Stimulated activated CD4-positive, alpha-beta T cell treated with anti-CD3 and anti-CD28 coated beads, Interleukin-12 subunit alpha, Interleukin-12 subunit beta, amount 100 ng/mL, for 48 hours (primary cell): ENCODE results near the gene MAP3K20.
A peak's percentile ranks its signal among the peaks of the same experiment; 100 is the strongest.
"Not testable (repeated sequence)": the region's sequence is repeated elsewhere in the genome, so short reads cannot be mapped to it uniquely, and the experiment has no call there.

Experiments
- DNase-seq, 3 donors: peaks; one replicate each; pipeline ENCODE4 v3.0.0-alpha.2; 2020; ENCODE audit warnings: low read depth in 2 of 3, low spot score in 1 of 3

MAP3K20 gene

DNA sequence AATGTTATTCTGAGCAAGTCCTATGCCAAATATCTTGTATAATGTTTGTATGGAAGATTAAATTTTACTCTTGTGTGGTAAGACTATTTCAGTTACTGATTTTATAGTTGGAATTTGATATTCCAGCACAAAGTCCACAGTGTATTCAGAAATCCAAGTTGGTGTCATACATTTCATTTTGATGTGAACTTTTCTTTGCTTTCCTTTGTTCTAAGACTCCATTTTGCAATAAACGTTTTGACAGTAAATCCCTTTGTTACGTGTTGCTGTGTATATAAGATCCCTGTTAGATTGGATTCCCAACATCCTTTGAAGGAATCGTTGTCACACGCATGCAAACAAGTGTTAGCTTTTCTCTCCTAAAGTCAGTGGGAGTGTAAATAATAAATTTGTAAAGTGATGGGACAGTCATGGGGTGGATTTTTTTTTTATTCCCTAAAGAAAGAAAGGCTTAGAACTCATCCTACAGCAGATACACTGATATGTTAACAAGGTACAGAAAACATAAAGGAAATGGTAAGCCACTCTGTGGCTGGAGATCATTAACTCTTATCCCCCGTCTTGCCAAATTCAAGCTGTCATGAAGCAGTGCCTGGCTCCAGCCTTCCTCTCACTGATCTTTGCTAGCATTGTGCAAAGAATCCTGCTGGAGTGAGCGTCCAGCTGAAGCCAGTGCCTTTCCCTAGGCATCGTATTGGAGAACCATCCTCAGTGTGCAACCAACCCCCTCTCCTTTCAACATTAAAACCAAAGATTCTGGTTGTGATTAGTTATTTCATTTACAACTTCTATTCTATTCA, 151.5 kb downstream of the MAP3K20 start:
- DNase-seq, result no peak

DNA sequence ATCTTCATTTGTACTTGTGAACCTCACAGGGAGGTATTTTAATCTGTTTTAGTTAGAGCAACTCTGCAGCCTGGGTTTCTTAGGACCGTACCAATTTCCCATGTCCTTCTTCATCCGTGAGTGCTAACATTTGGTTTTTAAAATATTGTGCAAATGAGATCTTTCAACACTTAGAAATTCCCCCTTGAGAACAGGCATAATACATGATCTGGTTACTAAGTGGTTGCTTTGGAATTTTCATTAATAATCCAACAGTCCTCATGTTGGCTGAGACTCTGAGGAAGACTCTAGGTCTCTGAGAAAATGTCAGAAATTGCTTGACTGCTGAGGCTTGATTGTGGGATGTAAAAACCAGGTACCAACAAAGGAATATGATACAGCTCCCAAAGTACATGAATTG, 153.4 kb downstream of the MAP3K20 start:
- DNase-seq, result no peak

DNA sequence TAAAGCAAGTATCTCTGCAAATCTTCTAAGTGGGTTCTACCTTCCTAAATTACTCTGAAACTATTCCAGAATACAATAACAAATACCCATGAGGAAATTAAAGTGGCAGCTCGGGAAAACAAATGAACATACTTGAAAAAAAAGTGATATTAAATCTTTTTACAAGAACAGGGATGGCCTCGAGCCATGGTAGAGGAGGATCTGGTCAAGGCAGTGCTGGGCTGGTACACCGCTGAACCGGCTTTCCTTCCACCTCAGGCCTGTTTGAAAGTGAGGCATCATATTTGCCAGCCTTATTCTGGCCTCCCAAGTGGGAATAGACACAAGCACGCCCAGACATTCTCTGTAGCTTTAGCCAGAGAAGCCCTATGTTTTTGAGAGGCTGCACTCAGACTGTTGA, 154.5 kb downstream of the MAP3K20 start:
- no peak for DNase-seq

DNA sequence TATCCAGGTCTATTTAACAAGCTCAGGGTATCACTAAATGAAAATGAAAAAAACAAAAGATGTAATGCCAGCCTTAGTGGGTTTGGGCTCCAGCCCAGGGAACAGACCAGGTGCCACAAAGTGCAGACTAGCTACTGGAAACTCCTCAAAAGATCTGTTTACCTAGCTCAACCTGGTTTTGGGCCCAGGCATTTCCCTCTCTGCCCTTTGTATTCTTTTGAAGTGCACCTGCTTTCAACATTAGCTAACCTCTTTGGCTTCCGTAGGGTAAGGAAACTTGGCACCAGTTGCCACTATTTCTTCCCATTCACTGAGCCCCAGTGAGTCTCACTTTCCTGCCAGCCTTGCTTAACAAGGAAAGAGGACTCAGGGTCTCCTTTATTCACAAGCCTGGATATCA, 155.4 kb downstream of the MAP3K20 start:
- DNase-seq, result no peak

DNA sequence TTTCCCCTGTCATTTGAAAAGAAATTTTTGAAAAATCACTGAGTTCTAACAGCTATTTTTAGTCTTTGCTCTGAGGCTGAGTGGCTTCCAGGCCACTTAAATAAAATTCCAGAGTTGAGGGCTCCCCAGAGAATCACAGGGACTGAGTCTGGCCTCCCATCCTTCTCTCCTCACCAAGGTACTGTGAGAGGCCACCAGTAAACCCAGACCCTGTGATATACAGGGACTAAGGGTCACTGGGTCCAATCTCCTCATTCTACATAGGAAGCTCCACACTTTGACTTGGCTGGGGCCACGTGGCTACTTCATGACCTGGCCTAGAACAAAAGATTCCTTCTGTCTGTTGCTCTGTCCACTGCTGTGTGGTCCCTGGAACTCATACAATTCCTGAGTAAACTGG, 155.8 kb downstream of the MAP3K20 start:
- no peak for DNase-seq

DNA sequence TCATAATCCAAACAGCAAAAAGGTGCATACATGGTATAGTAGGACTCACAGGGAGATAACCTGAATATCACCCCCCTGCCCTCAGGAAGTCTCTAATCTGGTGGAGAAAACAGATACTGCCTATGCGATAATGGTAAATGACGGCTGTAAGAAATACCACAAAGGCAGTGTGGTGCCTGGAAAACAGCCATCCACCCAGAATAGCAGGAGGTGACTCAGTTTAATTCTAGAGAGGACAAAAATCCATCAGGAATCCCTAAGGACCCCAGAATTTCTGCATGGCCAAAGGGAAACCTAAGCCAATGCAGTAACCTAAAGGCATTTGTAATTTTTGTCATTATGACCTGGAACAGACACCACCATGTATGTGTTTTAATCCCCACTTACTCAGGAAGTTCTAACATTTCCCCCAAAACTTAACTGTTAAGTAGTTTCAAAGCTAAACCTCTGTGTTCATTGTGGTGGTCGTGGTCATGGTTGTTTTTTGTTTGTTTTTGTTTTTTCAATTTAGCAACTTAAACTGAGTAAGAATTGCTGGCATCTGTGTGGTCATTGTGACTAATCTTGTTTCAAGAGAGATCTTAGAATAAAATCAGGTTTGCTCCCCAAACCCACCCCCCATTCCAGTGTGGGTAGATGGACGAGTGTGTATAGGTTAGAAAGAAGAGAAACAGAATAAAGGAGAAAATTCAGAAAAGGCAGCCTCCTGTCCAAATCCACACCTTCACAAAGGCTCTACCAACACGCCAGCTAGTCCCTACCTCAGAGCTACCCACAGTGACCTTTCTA, 157.5 kb downstream of the MAP3K20 start:
- no peak for DNase-seq

DNA sequence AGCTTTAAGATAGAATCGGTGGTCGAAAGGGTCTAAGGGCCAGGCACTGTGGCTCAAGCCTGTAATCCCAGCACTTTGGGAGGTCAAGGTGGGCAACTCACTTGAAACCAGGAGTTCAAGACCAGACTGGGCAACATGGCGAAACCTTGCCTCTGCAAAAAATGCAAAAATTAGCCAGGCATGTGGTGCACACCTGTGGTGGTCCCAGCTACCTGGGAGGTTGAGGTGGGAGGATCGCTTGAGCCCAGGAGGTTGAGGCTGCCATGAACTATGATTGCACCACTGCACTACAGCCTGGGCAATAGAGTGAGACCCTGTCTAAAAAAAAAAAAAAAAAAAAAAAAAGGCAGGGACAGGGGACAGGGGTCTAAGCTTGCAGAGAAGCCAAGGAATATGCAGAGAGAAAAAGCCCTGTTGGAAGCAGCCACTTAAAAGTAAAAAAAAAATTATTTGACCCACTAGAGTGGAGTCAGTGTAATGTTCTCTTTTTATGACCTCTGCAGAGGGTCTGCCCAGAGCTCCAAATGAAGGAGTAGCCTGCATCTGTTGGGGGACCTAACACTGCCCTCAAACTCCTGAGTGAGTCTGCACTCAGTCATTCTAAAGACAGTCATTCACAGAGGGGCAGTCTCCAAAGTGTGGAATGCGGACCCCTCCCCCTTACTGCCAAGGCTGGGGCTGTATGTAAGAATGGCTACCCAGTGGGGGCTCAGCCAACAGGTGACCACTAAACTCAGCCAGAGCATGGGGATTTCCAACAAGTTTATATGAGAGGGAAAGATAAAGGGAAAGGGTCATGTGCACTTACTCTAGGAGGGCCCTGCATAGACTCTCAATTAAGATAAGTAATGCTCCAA, 160.5 kb downstream of the MAP3K20 start:
- DNase-seq, result no peak

DNA sequence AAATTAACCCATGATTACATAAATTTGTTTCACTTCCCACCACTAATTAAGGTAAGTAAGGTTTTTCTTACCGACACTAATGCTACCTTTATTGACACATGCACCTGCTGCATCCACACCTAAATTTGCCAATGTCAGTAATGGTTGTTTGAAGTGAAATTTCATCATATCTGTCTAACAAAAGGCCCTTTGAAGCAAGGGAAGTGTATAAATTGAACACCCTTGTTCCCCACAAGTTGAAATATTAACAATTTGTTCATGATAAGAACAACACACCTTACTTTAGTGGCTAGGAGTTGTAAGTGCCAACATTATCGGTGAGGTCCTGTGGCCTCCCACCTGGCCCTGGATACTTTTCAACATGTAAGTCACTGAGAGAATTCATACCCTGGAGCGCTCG, 162.7 kb downstream of the MAP3K20 start:
- no peak for DNase-seq

DNA sequence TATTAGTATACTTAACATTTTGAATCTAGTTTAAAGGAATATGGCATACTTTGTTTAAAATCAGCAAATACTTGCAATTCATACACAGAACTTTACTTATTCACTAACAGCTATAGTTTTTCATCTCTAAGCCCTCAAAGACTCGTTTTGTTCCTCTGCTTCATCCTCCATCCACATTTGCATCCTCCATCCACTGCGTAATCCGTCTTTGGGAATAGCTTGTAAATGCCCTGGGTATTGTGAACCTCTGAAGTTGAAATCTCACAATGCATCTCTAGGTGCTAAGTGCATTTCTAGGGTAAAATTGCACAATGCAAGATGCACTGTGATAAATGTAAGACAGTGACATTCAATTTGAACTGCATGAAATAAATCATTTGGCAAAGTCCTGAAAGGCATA, 163.2 kb downstream of the MAP3K20 start:
- DNase-seq, result no peak

DNA sequence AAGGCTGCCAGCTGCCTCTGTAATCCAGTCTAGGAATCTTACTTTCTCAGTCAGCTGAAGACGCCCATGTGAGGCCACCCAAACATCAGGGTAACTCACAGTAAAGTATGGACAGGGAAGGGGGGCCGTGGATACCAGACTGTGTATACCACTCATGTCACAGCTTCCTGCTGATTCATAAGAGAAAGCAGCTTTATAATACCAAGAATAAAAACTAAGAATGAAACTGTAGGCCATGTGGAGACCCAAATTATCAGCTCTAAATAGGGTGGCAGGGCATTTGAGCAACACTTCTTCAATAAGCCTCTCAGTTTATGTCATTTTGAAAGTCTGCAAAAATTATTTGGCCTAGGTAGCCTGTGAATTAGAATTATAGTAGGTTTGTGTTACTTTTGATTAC, 164.0 kb downstream of the MAP3K20 start:
- DNase-seq, result peak in 2 of 3 donors; percentile 0 to 10

DNA sequence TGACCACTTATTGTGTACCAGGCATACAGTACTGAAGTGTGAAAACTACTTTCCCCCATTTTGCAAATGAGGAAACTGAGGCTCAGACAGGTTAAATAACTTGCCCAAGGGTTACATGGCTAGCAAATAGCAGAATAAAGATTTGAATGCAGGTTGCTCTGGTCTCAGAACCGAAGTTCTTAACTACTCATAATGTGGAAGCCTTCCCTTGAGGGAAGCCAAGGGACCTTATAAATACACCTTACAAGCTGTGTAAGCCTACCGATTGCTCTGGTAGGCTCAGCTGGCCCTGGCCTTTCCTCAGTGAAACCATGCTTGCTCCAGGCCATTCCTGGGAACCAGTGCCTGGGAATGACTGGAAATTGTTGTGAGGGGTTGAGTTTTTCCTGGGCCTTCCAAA, 164.4 kb downstream of the MAP3K20 start:
- no peak for DNase-seq

DNA sequence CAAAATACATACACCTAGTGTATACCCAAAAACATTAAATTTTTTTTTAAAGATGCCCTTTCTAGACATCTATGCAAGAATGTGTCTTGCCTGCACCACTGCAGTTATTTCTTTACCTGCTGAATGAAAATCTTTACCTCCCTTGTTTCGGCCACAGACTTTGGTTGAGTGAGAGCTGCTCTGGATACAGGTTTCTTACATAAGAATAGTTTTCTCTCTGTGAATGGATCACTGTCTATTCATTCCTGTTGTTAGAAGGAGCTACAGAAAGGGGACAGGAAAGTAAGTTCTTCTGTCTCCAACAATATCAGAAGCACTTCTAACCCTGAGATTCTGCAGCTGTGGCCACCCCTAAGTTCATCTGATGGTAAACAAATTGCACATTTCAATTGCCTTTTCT, 166.0 kb downstream of the MAP3K20 start:
- no peak for DNase-seq

DNA sequence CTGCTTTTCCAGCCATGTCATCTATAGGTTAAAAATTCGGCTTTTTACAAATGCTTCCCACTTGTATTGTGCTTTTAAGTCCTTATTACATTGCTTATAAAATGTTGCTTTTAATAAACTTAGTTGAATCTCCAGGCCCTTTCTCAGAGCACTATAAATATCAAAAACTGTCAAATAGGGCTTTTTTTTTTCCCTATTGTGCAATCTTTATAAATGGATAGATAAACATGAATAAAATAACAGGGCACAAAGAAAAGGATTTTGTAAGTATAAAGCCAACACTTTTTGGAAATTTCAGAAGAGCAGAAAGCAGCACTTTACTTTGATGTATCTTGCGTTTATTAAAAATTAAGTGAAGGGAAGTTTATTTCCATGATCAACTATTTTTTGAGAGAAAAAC, 171.5 kb downstream of the MAP3K20 start:
- DNase-seq, result no peak

DNA sequence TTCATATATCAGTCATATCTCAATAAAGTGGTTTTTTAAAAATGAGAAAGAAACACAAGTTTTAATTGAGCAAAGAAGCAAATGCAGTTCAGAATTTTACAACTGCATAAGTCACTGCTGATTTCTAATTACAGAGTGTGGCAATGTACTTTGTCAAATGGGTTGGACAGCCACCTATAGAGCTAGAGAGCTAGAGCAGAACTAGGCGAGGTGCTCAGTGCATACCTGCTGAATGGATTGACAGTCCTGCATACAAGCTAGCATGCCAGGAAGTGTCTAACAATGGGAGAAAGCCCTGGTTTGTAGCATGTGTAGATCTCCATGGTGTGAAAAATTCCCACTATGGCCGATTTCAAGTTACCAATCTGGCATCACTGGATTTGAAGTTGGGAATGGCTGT, 172.7 kb downstream of the MAP3K20 start:
- no peak for DNase-seq

DNA sequence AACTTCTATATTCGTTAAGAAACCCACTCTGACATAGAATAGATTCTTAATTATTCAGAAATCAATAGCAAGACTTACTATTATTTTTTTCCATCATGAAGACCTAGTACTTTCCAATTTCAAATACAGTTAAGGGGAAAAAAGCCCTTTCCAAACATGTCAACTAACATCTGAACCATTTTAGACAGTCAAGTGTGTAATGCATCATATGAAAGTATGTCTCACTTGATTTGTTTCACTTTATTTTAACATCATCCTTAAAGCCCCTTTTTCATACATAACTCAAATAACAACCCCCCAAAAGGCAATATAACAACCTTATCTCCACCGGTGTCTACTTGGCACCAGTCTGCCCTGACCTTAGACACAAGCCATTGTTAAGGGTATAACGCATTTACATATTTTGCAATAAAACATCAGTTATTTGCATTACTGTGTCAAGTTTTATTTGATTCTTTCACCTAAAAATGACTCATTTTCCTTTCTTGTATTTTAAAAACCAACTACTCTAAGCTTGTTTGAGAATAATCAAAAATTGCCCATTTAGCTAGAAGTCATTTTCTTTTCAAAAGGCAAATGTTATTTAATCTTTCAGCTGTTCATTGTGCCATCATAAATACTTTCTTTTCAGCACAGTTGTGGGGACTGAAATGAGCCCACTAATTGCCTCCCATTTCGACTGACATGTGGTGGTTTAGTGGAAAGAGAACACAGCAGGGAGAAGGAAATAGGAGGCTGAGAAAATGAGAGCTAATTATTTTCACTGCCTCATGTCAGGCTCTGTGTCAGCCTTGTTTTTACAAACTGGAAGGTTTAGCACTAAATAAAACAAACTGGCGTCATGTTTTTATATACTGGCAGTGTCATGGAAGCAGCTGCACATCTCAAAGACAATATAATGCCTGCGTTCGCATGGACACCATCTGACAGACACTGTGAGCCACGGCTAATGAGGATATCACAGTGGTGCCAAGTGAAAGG, 174.3 kb downstream of the MAP3K20 start:
- no peak for DNase-seq

DNA sequence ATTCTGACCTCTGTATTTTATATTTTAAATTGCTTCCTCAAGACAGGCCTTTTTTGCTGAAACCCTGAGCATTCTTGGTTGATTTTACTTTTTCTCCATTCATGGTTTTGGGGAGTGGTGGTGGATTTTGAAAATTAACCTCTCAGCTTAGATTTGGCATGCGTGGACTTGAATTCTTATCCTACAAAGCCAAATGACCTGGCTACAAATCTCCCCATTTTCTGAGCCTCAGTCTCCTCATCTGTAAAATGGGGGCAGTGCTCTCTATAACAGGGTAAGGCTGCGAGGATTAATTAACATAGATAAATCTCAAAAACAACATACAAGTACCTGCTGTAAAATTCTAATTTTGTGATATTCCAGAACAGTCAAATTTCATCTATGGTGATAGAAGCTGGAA, 175.6 kb downstream of the MAP3K20 start:
- DNase-seq, result no peak

DNA sequence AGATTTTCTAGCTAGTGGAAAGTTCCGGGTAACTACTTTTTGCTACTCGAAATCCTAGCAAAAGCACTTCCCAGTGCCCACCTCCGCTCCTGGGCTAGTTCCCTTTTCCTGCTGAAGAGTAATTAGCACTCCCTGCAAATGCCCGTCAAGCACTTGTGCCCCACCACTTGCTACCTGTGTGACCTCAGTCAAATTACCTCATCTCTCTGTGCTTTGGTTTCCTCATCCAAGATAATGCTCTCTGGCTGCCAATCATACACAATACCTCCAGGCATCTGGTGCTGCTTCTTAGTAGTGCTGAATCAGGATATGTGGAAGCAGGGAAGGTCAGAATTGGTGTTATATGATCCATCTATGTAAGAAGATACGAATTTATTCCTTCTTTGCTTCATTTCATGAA, 176.9 kb downstream of the MAP3K20 start:
- no peak for DNase-seq

DNA sequence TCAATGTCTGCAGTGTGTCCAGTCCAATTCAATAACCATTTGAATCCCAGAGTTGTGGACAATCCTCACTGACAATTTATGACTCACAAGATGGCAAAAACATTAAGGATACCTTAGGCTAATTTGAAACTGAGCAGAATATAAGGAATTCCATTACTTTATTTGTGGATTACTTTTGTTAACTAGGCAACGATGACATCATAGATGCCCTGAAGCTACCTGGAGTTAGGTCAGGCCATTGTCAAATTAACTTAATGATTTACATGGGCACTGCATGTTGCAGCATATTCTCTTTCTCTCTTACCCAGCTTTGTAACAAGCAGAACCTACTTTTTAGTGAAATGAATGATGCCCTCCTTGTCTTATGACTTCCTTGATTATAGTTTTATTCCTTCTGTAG, 179.0 kb downstream of the MAP3K20 start:
- DNase-seq, result no peak

DNA sequence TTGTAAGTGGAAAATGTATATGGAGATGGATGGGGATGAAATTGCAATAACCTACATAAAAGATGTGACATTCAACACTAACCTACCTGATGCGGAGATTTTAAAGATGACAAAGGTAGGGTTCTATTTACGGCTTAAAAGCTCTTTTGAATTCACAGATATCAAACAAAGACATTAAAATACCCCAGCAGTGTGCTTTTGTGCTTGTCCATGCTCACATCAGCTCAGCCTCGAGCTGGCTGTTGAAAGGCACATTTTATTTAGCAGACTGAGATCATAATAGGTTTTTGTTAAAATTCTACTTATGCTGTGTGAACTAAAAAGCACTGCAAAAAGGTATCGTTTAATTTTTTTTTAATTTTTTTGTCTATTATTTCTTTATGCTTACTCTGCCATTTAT, 183.1 kb downstream of the MAP3K20 start:
- DNase-seq, result no peak

DNA sequence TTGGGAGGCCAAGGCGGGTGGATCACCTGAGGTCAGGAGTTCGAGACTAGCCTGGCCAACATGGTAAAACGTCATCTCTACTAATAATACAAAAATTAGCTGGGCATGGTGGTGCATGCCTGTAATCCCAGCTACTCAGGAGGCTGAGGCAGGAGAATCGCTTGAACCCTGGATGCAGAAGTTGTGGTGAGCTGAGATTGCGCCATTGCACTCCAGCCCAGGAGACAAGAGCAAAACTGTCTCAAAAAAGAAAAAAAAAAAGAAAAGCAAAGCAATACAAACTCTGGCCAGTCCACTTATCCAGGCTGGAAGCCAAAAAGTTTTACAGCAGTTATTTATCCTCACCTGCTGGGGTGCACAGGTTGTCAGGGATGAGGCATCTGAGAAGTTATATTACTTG, 186.7 kb downstream of the MAP3K20 start:
- not testable (repeated sequence) for DNase-seq

DNA sequence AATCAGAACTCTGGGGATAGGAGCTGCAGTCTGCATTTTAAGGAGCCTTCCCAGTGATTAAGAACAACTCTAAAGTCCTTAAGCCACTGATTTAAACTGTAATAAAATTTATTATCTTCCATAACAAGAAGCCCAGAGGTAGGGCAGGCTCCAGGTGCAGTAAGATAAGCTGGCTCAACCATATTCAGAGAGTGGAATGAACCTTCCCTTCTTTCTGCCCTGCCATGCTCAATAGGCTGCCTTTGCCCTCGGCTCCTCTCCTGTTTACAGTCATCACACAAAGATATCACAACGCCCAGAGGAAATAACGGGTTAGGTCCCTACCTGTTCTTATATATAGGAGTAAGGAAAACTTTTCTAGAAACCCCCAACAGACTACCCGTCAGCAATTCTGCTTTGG, 188.5 kb downstream of the MAP3K20 start:
- DNase-seq, result no peak
